Measurements from ENCODE around the gene SNRPD1.

SNRPD1 gene

GRCh38 chr18:21632393-21632792, 20.3 kb downstream of the SNRPD1 start:
- H3K4me3 ChIP-seq (ENCODE audit: low read depth, low read length): no peak overlapping the region
- H3K4me1 ChIP-seq (ENCODE audit: control insufficient read depth, insufficient read depth, low read length): no peaks in the 10 kb centered on the region
- peaks cover 51 to 67% of the 10 kb centered on the region in 2 experiments for H3K36me3 ChIP-seq (ENCODE audit: control insufficient read depth in 2 of 2, insufficient read depth in 1 of 2, low read length in 2 of 2)
- no peak overlapping the region for H3K27ac ChIP-seq (ENCODE audit: extremely low read depth, low read depth, low read length)
- POLR2A ChIA-PET: interaction anchor here (0.6 to 0.7 kb wide), 2 partner anchors 204 to 737 kb away, joined by 4 read pairs; no protein-coding TSS in a partner anchor
- no peaks in the 10 kb centered on the region for H3K9me3 ChIP-seq (ENCODE audit: control insufficient read depth, insufficient read depth, low read depth, low read length)
- CTCF ChIA-PET: interaction anchor here (0.7 to 1.5 kb wide), 4 partner anchors 32 to 937 kb away, joined by 3 to 10 read pairs (median 3); partner anchors contain the start of gene ESCO1
- TF ChIP-seq ZNF660 (tag by site-specific recombination; IDR thresholded peaks at IDR 0.05) (0 out of 2 replicates have a peak, but pooled peaks have one; percentile 31), ZNF777 (tag by site-specific recombination; IDR thresholded peaks at IDR 0.05; ENCODE audit: borderline replicate concordance) (no peak), ZNF654 (tag by site-specific recombination; IDR thresholded peaks at IDR 0.05; ENCODE audit: low read depth) (peak; percentile 32; the same call in 1 of the 2 replicates)

GRCh38 chr18:21634588-21635199, 22.6 kb downstream of the SNRPD1 start:
- no peaks in the 10 kb centered on the region for H3K4me1 ChIP-seq (ENCODE audit: control insufficient read depth, insufficient read depth, low read length)
- H3K27ac ChIP-seq (ENCODE audit: extremely low read depth, low read depth, low read length): no peak overlapping the region
- peaks cover 29 to 44% of the 10 kb centered on the region in 2 experiments for H3K36me3 ChIP-seq (ENCODE audit: control insufficient read depth in 2 of 2, insufficient read depth in 1 of 2, low read length in 2 of 2)
- no peak for TF ChIP-seq ZNF76 (tag by site-specific recombination; IDR thresholded peaks at IDR 0.05; ENCODE audit: borderline replicate concordance, low read depth)
- no peak for TF ChIP-seq ZNF350 (tag by site-specific recombination; IDR thresholded peaks at IDR 0.05)
- TF ChIP-seq ZNF26 (tag by site-specific recombination; IDR thresholded peaks at IDR 0.05): no peak
- no peak for TF ChIP-seq ZNF449 (tag by site-specific recombination; IDR thresholded peaks at IDR 0.05)
- no peak for TF ChIP-seq ZNF112 (tag by site-specific recombination; IDR thresholded peaks at IDR 0.05)
- no peak for TF ChIP-seq ZNF324 (tag by site-specific recombination; IDR thresholded peaks at IDR 0.05)
- no peak for TF ChIP-seq ZNF837 (tag by site-specific recombination; IDR thresholded peaks at IDR 0.05)
- TF ChIP-seq ZNF280D (tag by site-specific recombination; IDR thresholded peaks at IDR 0.05): no peak
- TF ChIP-seq IKZF3 (tag by site-specific recombination; IDR thresholded peaks at IDR 0.05): no peak
- TF ChIP-seq ZNF585B (tag by site-specific recombination; IDR thresholded peaks at IDR 0.05): no peak
- no peak for TF ChIP-seq ZBTB44 (tag by site-specific recombination; IDR thresholded peaks at IDR 0.05)
- TF ChIP-seq ZNF692 (tag by site-specific recombination; IDR thresholded peaks at IDR 0.05): no peak
- no peak; the same call in 1 of the 2 replicates for TF ChIP-seq FEZF1 (tag by site-specific recombination; IDR thresholded peaks at IDR 0.05)
- ChIA-PET CTCF (interaction anchor here (0.5 to 0.7 kb wide), 6 partner anchors 18 to 456 kb away, joined by 3 to 4 read pairs (median 3); no protein-coding TSS in a partner anchor), POLR2A (interaction anchor here (0.6 kb wide), 1 partner anchor 523 kb away, joined by 6 read pairs; no protein-coding TSS in a partner anchor)
- H3K4me3 ChIP-seq (ENCODE audit: low read depth, low read length): no peak overlapping the region
- no peaks in the 10 kb centered on the region for H3K9me3 ChIP-seq (ENCODE audit: control insufficient read depth, insufficient read depth, low read depth, low read length)
